Hepatic stellate cell (primary cell): ENCODE measurements around the gene ANKRD30A.
"Not testable (repeated sequence)": the region's sequence is repeated elsewhere in the genome, so short reads cannot be mapped to it uniquely, and the experiment has no call there.

Source experiments
- DNase-seq: peaks from one replicate; pipeline ENCODE4 v3.0.0; 2011; ENCODE audit warnings: low spot score

ANKRD30A gene

DNA sequence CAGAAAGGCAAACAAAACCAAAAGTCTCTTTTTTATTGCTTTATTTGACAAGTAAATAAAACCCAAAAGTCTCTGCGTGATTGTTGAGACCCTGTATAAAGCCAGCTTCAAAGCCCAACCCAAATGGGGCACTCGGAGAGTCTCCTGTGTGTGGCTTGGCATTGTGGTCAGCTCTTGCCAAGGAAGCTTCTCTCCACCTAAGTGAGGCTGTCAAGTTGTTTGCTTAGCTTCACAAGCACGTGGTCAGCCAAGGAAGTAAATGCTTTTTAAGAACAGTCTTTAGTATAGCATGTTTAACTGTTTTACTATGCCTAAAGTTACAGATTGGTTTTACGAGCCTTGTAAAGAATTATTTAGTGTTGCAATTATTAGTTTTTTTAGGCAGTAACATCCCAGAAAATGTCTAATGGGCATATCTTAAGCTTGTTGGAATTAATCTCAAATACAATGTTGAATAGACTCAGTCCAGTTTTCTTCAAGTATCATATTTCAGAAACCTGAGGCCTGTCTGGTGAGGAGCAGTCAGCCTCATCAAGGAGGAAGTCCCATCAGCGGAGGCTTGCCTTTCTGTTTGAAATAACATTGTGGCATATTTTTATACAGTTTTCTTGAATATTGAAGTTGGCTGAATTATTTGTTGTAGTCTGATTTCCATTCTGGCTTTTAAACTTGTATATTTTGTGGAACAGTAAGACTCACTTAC is 144.3 kb downstream of the ANKRD30A start:
- DNase-seq = no peak

- DNase-seq = no peak
These were observed 149.9 kb downstream of the ANKRD30A start for GRCh38 chr10:37275216-37275777.

GRCh38 chr10:37285063-37285462 is 159.7 kb downstream of the ANKRD30A start:
- DNase-seq = no peak

GRCh38 chr10:37289833-37290464 is 164.6 kb downstream of the ANKRD30A start:
- DNase-seq = no peak

DNA sequence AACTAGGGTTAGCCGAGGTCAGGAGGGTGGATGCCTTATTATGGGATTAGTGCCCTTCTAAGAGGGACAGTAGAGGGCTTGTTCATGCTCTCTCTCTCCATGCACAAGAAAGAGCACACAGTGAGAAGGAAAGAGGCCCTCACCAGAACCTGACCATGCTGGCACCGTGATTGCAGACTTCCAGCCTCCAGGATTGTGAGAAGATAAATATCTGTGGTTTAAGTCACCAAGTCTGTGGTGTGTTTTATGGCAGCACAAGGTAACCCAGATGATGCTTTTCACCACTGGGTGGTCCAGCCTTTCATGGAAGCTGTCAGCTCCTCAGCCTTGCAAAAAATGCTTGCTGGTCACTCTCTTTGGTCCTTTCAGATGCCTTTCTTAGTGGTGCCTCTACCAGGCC is 175.9 kb downstream of the ANKRD30A start:
- DNase-seq = no peak

DNA sequence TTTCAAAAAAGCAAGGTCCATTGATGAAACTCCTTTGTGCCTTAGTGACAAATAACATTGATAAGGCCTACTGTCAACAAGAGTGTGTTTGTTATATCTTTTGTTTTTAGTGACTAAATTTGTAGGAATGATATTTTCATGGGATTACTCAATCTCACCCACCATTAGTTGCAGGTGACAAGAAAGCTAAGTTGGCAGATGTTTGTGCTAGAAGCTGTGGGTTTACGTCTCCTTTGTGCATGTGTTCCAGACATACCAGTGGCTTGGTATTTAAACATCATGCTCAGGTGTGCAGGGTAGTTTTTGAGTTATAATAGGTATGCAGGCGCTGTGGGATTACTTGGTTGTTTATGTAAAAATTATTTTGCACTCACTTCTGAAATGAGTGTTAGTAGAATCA is 178.6 kb downstream of the ANKRD30A start:
- no peak for DNase-seq

DNA sequence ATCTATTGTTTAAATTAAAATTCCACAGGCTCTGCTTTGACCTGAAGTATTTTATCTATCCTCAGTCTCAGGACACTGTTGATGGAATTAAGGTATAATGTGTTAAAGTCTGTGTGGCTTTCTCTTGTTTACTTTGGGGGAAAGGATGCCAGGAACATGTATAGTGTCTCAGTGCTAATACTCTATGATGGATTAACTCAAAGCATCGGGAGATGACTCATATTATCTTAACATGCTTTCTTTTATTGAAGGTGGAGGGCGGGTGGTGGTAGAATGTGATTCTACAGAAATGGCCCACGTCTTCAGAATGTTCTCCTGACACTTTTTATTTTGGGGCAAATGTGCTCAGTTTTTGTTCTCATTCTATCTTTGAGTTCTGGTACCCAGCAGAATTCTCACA is 189.0 kb downstream of the ANKRD30A start:
- no peak for DNase-seq

GRCh38 chr10:37314862-37315261 is 189.5 kb downstream of the ANKRD30A start:
- DNase-seq = no peak

DNA sequence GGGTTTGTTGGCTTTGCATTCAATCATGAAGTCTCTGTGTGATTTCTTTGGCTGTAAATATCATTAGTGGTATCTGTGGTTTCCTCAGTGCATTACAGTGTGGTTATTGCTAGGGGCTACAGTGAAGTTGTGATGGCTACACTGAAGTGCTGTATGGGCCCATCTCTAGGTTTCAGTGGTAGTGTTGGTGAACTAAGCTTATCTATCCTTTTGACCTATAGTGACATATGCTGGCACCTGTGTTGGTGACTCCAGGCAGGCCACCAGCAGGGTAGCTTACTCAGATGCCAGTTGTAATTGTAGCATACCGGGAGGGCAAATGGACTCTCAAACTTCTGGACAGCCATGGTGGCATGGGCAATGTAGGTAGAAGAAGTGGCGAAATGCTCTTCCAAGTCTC is 219.0 kb downstream of the ANKRD30A start:
- DNase-seq = no peak

DNA sequence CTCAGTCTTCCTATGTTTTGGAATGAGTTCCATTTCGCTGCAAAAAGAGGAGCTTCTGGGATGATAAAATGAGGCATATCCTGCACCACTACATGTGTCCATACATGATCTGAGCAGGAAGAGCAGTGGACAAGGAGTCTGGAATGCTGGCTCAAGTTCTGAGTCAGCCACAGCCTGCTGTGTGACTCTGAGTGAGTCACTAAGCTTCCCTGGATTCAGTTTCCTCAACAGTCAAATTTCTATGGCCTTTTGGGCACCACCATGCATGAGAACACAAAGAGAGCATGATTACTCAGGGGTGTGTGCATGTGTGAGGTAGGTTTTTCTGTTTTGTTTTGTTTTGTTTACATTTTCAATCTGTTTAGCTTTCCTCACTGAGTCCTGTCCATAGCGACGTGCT is 254.6 kb downstream of the ANKRD30A start:
- no peak for DNase-seq

DNA sequence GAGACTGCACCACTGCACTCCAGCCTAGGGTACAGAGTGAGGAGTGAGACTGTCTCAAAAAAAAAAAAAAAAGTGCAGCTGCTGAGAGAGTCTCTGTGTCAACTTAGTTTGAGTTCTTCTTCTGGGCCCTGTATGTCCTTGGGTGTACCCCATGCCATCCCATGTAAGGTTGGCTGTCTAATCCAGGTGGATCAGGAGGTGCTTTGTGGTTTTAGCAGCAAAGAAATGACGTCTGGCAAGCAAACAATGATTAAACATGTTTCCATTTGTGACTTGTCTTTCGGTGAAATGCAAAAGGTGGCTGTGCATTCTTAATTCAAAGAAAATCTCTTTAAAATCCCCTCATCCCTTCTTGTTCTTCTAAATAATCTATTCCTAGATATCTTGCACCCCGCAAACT is 255.9 kb downstream of the ANKRD30A start:
- DNase-seq = no peak

DNA sequence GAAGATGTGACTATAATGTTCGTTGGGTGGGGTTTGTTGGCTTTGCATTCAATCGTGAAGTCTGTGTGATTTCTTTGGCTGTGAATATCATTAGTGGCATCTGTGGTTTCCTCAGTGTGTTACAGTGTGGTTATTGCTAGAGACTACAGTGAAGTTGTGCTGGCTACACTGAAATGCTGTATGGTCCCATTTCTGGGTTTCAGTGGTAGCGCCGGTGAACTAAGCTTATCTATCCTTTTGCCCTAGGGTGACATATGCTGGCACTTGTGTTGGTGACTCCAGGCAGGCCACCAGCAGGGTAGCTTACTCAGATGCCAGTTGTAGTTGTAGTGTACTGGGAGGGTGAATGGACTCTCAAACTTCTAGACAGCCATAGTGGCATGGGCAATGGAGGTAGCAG is 259.5 kb downstream of the ANKRD30A start:
- DNase-seq = no peak

GRCh38 chr10:37390926-37391325 is 265.5 kb downstream of the ANKRD30A start:
- DNase-seq = no peak

DNA sequence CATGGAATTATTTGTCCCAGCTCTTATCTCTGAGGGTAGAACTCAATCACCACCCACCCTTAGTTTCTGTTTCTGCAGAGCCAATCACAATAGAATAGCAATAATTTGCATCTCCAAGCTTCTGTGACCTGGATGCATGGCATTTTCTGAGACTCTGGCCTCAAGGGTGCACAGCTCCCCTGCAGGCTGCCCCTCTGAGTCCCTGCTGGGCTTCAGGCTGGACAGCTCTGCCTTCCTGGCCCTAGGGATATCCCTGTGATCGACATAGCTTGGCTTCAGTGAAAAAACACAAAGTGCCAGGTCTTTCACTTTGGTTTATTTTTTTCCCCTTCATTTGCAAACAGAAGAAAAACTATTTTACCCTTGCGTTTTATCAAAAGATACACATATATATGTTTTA is 275.4 kb downstream of the ANKRD30A start:
- DNase-seq = not testable (repeated sequence)

DNA sequence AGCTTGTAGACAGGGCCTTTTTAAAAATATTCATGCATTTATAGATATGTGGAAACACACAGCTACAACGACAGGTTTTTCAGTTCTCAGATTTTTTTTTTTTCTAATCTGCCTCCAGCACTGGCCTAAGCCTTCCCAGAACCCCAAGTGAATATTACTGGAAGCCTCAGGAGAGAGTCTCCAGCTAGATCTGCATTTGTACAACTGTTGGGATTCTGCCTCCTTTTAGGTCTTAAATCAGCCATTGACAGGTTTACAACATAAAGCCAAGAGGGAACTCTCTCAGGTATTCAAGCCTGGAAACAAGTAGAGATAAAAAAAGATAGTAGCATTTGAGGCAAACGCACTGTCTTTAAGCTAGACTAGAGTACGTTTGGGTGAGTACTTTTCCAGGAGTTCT is 275.8 kb downstream of the ANKRD30A start:
- DNase-seq = no peak

DNA sequence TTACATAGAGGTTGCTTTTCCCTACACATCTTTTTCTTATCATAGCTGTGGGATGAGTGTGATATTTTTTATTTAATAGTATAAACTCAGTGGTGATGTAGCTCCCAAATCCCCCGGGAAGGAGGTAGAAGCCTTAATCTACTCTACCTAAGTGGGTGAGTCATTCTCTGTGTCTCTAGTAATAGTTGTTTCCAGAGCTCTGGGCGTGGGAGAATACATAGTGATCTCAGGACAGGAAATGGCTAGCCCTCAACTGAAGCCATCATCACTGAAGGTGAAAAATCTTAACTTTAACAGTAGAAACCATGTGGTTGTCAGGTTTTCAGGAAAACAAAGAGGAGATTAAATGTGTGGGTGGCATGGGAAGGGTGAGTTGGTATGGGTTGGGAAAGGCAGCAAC is 278.4 kb downstream of the ANKRD30A start:
- no peak for DNase-seq
